KMS-11 (cell line): ENCODE results near the gene TGM3.

Experiments
- H2AFZ ChIP-seq: fragments of 200-600 bp; sonication (generic); 2 replicates; pipeline ENCODE4 v1.6.1; 2016; ENCODE audit warnings: antibody characterized with exemption, mixed run types, low read depth
- H3K27ac ChIP-seq: fragments of 200-600 bp; sonication (generic); 2 replicates; pipeline ENCODE4 v1.6.1; 2016; ENCODE audit warnings: mild to moderate bottlenecking, mixed run types
- H3K27me3 ChIP-seq: fragments of 200-600 bp; sonication (generic); 2 replicates; pipeline ENCODE4 v1.6.1; 2017; ENCODE audit warnings: mild to moderate bottlenecking, low read depth, mixed run types, moderate library complexity; ENCODE audit not compliant: insufficient read depth
- H3K36me3 ChIP-seq: fragments of 200-600 bp; sonication (generic); 2 replicates; pipeline ENCODE4 v1.6.1; 2017; ENCODE audit warnings: mild to moderate bottlenecking, mixed run types; ENCODE audit not compliant: insufficient read depth
- H3K4me1 ChIP-seq: fragments of 200-600 bp; sonication (generic); 2 replicates; pipeline ENCODE4 v1.6.1; 2016; ENCODE audit warnings: mild to moderate bottlenecking, low read depth, mixed run types; ENCODE audit not compliant: poor library complexity, severe bottlenecking
- H3K4me2 ChIP-seq: fragments of 200-600 bp; sonication (generic); 2 replicates; pipeline ENCODE4 v1.7.0; 2016; ENCODE audit warnings: mild to moderate bottlenecking, mixed run types
- H3K4me3 ChIP-seq: fragments of 200-600 bp; sonication (generic); IDR thresholded peaks from 2 replicates; pipeline ENCODE4 v1.6.1; 2017; ENCODE audit warnings: low read depth, low read length, mixed read lengths; ENCODE audit not compliant: insufficient read depth
- H3K79me2 ChIP-seq: fragments of 200-600 bp; sonication (generic); 2 replicates; pipeline ENCODE4 v1.6.1; 2016; ENCODE audit warnings: low read depth, mixed run types; ENCODE audit not compliant: insufficient read depth
- H3K9ac ChIP-seq: fragments of 200-600 bp; sonication (generic); 2 replicates; pipeline ENCODE4 v1.6.1; 2016; ENCODE audit warnings: mild to moderate bottlenecking, mixed run types
- H4K20me1 ChIP-seq: fragments of 200-600 bp; sonication (generic); 2 replicates; pipeline ENCODE4 v1.6.1; 2016; ENCODE audit warnings: mild to moderate bottlenecking, mixed run types; ENCODE audit not compliant: insufficient read depth
- TF ChIP-seq, protein P1 (sequence below): fragments of 200-600 bp; sonication (generic); conservative IDR thresholded peaks from 2 replicates; pipeline ENCODE4 v1.6.1; 2017; ENCODE audit warnings: low read depth, mild to moderate bottlenecking, antibody characterized with exemption, low read length, moderate library complexity, mixed read lengths

TGM3 gene

DNA sequence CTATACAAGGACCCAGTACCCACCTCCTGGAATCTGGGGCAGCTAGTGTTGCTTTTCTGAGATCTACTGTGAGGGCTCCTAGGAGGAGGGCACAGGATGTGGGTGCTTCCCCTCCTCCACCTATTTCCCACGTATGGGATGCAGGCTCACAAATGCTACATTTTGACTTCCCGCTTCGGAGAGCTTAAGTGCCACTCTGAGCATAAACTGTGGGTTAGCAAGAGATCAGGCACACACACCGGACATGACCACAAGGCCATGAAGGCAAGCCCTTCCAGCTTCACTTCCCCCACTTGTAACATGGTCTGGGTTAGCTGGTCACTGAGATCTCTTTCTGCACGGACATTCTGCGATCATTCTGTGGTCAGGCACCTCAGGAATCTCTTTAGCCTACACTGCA, 15.7 kb upstream of the TGM3 start:
- H2AFZ ChIP-seq = no peak overlapping the region
- H3K4me3 ChIP-seq = no peak overlapping the region
- no peaks in the 10 kb centered on the region for H3K4me1 ChIP-seq
- no peaks in the 10 kb centered on the region for H4K20me1 ChIP-seq
- TF ChIP-seq, protein P1, sequence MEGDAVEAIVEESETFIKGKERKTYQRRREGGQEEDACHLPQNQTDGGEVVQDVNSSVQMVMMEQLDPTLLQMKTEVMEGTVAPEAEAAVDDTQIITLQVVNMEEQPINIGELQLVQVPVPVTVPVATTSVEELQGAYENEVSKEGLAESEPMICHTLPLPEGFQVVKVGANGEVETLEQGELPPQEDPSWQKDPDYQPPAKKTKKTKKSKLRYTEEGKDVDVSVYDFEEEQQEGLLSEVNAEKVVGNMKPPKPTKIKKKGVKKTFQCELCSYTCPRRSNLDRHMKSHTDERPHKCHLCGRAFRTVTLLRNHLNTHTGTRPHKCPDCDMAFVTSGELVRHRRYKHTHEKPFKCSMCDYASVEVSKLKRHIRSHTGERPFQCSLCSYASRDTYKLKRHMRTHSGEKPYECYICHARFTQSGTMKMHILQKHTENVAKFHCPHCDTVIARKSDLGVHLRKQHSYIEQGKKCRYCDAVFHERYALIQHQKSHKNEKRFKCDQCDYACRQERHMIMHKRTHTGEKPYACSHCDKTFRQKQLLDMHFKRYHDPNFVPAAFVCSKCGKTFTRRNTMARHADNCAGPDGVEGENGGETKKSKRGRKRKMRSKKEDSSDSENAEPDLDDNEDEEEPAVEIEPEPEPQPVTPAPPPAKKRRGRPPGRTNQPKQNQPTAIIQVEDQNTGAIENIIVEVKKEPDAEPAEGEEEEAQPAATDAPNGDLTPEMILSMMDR = no peak
- no peaks in the 10 kb centered on the region for H3K36me3 ChIP-seq
- H3K4me2 ChIP-seq = no peak overlapping the region
- H3K27me3 ChIP-seq = no peaks in the 10 kb centered on the region
- no peak overlapping the region for H3K9ac ChIP-seq
- no peak overlapping the region for H3K27ac ChIP-seq
- no peaks in the 10 kb centered on the region for H3K79me2 ChIP-seq

DNA sequence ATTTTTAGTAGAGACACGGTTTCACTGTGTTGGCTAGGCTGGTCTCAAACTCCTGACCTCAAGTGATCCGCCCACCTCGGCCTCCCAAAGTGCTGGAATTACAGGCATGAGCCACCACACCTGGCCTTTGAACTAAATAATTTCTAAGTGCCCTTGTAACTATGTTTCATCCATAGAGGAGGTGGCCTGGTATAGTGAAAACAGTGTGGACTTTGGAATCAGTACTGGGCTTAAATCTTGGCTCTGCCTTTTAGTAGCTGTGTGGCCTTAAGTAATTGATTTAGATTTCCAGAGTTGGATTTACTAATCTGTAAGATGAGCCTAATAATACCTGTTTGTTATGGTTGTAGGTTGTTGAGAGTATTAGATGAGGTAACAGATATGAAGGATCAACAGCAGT, 14.2 kb upstream of the TGM3 start:
- no peaks in the 10 kb centered on the region for H3K4me1 ChIP-seq
- H3K9ac ChIP-seq = no peak overlapping the region

DNA sequence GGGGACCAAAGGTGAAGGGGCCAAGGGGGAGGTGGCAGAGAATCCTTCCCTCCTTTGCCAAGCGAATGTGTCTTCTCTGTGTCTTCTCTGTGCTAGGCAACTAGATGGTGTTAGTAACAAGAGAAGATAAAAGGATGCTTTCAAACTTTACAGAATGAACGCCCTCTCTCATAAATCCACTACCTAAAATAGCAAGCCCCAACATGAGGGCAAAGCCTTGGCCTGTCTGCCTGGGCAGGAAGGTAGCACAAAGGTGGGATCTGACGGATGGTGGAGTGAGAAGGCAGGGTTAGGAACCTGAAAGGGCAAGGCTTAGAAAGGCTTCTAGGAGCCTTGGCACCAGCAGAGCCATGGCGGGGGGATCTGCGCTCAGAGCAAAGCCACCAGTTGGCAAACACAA, 13.6 kb upstream of the TGM3 start:
- TF ChIP-seq, protein P1 = no peak
- Histone ChIP-seq H3K27ac (no peak overlapping the region), H2AFZ (no peak overlapping the region), H3K79me2 (no peaks in the 10 kb centered on the region), H3K27me3 (no peaks in the 10 kb centered on the region), H3K9ac (no peak overlapping the region), H3K4me1 (no peaks in the 10 kb centered on the region), H3K4me3 (no peak overlapping the region), H4K20me1 (no peaks in the 10 kb centered on the region), H3K4me2 (no peak overlapping the region), H3K36me3 (no peaks in the 10 kb centered on the region)

More for the DNA sequence above, 14.2 kb upstream of the TGM3 start:
- Histone ChIP-seq H2AFZ (no peak overlapping the region), H3K4me3 (no peak overlapping the region), H3K27ac (no peak overlapping the region), H3K27me3 (no peaks in the 10 kb centered on the region), H3K4me2 (no peak overlapping the region), H4K20me1 (no peaks in the 10 kb centered on the region), H3K79me2 (no peaks in the 10 kb centered on the region), H3K36me3 (no peaks in the 10 kb centered on the region)
- TF ChIP-seq, protein P1 = no peak

DNA sequence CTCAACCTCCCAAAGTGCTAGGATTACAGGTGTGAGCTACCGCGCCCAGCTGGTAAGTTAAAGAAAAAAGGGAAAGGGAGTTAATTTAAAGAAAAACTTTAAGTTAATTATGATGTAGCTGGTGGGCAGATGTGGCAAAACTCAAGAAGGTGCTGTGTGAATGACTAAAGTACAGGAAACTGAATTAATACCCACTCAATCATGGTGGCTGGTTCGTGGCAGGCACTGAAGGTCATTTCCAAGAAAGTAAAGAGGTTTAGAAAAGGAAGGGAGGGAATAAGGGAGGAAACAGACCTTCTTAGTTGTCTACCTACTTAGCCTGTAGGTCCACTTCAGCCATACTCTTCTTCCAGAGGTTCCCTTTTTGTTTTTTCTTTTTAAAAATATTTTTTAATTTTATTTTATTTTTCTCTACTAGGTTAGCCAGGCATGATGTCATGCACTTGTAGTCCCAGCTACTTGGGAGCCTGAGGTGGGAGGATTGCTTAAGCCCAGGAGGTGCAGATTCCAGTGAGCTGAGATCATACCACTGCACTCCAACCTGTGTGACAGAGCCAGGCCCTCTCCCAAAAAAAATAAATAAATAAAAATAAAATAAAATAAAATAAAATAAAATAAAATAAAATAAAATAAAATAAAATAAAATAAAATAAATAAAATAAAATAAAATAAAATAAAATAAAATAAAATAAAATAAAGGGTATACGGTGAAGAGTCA, 11.9 kb upstream of the TGM3 start:
- H3K79me2 ChIP-seq = no peaks in the 10 kb centered on the region
- H3K27ac ChIP-seq = no peak overlapping the region
- no peak overlapping the region for H3K4me3 ChIP-seq
- no peak overlapping the region for H2AFZ ChIP-seq
- no peak overlapping the region for H3K4me2 ChIP-seq
- H3K9ac ChIP-seq = no peak overlapping the region
- no peaks in the 10 kb centered on the region for H4K20me1 ChIP-seq
- TF ChIP-seq, protein P1 = no peak
- no peaks in the 10 kb centered on the region for H3K36me3 ChIP-seq
- no peaks in the 10 kb centered on the region for H3K27me3 ChIP-seq
- H3K4me1 ChIP-seq = no peaks in the 10 kb centered on the region
